Stimulated activated CD8-positive, alpha-beta memory T cell treated with anti-CD3 and anti-CD28 coated beads, Interleukin-12 subunit alpha, Interleukin-12 subunit beta, amount 100 ng/mL, for 24 hours (primary cell): ENCODE measurements around the gene DISP3.

ENCODE experiments used
- DNase-seq: peaks from one replicate; pipeline ENCODE4 v3.0.0-alpha.2; 2020; ENCODE audit errors: extremely low read depth

DISP3 gene, protein sequence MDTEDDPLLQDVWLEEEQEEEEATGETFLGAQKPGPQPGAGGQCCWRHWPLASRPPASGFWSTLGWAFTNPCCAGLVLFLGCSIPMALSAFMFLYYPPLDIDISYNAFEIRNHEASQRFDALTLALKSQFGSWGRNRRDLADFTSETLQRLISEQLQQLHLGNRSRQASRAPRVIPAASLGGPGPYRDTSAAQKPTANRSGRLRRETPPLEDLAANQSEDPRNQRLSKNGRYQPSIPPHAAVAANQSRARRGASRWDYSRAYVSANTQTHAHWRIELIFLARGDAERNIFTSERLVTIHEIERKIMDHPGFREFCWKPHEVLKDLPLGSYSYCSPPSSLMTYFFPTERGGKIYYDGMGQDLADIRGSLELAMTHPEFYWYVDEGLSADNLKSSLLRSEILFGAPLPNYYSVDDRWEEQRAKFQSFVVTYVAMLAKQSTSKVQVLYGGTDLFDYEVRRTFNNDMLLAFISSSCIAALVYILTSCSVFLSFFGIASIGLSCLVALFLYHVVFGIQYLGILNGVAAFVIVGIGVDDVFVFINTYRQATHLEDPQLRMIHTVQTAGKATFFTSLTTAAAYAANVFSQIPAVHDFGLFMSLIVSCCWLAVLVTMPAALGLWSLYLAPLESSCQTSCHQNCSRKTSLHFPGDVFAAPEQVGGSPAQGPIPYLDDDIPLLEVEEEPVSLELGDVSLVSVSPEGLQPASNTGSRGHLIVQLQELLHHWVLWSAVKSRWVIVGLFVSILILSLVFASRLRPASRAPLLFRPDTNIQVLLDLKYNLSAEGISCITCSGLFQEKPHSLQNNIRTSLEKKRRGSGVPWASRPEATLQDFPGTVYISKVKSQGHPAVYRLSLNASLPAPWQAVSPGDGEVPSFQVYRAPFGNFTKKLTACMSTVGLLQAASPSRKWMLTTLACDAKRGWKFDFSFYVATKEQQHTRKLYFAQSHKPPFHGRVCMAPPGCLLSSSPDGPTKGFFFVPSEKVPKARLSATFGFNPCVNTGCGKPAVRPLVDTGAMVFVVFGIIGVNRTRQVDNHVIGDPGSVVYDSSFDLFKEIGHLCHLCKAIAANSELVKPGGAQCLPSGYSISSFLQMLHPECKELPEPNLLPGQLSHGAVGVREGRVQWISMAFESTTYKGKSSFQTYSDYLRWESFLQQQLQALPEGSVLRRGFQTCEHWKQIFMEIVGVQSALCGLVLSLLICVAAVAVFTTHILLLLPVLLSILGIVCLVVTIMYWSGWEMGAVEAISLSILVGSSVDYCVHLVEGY (N-terminal part only)

DNA sequence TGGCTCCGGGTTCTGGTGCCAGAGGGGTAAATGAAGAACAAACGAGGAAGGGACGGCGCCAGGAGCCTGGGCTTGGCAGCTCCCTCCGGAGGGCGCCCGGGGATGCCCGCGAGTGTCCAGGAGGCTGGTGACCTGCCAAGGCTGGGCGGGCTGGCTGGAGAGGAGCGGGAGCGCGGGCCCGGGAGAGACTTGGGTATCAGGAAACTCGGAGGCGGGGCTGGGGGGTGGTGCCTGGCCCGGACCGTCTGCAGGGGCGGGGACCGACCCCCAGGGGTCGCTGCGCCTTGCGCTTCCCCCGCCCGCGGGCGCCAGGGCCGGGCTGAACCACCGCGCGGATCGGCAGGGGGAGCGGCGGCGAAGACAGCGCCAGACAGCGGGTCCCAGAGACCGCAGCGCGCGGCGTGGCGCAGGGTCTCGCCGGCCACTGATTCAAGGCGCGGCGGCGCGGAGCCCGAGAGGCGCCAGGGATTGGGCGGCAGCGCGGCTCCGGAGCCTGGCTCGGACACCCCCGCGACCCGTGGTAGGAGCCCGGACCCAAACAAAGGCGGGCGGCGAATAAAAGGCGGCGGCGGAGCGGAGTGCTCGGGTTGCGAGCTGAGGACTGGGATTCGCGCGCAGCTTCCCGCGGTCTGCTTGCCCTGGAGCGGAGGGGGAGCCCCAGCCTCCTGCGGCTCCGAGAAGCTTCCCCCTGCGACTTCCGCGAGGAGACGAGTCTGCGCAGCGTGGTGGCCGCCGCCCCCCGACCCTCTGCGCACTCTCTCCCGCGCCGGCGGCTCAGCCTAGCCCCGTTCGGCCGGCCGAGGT lies at the start of gene DISP3:
Gene DISP3 (plus strand): TSS at position 585 of the 804 bp plus-strand sequence. CDS start 21,838 bp downstream, outside the sequence.
- peak; percentile 51 for DNase-seq

DNA sequence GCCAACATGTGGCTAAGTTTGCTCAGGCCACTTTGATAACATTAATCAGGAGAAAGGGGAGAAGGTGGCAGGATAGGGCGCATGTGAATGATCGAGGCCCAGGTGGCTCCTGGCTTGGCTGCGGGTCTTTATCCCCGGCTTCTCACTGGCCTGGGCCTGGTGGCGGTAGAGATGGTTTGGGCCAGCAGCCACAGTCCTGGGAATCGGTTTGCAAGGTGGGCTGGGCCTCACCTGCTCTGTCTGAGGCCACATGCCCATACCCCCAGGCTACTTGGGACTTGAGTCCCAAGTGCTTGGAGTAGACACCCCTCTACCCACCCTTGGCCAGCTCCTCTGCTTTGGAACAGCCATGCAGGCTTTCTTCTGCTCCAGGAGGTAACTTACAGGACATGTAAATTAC lies 49.7 kb upstream of the DISP3 start:
- DNase-seq: no peak

DNA sequence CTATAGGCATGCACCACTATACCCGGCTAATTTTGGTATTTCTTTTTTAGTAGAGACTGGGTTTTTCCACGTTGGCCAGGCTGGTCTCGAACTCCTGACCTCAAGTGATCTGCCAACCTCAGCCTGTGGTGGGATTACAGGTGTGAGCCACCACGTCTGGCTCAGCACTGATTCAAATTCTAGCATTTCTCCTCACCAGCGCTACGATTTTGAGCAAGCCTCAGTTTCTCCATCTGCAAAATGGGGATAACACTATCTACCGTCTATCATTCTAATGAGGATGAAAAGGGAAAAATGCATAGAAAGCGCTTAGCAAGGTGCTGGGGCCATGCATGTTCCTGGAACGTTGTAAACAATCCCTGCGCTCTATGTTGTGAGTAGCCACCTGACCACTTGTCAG lies 49.0 kb upstream of the DISP3 start:
- no peak for DNase-seq

DNA sequence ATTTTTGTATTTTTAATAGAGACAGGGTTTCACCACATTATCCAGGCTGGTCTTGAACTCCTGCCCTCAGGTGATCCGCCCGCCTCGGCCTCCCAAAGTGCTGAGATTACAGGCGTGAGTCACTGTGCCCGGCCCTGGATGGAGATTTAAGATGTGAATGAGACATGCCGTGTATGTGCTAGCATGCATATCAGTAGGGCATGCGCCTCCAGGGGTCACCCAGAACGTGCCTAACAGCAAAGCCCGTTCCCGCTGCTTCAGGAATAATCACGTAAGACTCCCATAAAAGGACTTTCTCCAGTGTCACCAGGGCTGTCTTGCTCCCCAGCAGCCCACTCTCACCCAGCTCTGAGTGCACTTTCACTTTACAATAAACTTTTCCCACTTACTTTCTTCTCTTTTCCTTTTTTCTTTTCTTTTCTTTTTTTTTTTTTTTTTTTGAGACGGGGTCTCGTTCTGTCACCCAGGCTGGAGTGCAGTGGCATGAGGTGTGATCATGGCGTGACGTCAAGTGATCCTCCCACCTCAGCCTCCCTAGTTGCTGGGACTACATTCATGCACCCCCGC lies 46.9 kb upstream of the DISP3 start:
- no peak for DNase-seq

DNA sequence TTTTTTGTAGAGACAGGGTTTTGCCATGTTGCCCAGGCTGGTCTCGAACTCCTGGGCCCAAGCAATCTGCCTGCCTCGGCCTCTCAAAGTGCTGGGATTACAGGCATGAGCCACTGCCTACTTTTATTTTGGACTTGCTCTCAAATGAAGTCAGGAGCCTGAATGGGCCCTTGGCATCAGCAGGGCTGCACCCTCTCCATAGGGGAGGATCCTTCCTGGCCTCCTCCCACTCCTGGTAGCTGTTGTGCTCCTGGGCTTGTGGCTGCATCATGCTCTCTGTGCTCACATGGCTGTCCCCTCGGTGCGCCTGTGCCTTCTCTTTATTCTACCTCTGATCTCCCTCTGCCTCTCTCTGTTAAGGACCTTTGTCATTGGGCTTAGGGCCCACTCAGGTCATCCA lies 46.4 kb upstream of the DISP3 start:
- no peak for DNase-seq

DNA sequence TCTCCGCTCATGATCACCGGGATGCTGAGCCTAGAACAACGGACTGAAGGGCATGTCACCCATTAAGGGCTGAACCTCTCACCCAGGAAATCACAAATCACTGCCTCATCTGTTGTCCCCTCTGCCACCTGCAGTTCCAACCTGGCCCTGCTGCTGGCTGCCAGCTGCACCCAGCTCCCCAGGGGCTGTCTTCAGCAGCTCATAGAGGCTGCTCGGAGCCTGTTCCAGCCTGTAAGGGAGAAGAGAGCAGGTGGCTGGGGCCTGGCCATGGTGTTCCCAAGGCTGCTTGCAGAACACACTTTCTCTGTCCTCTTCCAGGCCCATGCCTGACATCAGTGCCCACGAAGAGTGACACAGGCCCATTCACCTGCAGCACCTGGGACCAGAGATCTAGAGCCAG lies 44.5 kb upstream of the DISP3 start:
- DNase-seq: no peak

DNA sequence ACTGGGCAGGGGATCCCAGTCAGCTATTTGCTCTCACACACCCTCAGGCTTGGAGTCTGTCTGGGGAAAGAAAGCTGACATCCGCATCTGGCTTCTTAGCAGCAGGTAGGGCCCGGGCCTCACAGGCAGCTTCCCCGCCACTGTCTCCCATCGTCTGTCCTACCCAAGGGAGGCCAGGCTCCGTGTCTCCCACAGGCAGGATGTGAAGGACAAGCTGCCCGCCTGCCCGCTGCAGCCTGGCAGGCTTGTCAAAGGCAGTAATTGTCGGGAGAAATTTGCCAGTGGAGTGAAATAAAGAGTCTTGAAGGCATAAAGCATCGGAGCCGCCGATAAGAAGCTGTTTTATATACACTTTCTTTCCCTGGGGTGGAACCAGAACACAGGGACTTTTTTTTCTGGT lies 44.0 kb upstream of the DISP3 start:
- DNase-seq: no peak

DNA sequence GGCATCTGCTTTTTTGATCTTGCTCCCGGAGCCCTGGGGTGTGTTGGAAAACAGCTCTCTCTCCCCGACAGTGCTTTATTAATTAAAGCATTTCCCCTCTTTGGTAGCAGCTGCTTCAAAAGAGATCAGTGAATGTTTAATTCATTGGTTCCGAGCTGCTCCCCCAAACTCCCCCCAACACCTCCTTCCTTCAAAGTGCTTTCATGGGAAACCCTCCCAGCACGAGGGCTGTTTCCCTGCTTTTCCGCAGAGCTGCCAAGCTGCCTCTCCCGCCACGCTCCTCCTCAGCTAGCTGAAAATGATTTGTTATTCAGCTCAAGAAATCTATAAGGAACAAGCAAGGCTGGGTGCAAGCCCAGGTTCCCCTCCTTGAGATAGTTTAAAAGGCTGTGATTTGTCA lies 40.0 kb upstream of the DISP3 start:
- no peak for DNase-seq

DNA sequence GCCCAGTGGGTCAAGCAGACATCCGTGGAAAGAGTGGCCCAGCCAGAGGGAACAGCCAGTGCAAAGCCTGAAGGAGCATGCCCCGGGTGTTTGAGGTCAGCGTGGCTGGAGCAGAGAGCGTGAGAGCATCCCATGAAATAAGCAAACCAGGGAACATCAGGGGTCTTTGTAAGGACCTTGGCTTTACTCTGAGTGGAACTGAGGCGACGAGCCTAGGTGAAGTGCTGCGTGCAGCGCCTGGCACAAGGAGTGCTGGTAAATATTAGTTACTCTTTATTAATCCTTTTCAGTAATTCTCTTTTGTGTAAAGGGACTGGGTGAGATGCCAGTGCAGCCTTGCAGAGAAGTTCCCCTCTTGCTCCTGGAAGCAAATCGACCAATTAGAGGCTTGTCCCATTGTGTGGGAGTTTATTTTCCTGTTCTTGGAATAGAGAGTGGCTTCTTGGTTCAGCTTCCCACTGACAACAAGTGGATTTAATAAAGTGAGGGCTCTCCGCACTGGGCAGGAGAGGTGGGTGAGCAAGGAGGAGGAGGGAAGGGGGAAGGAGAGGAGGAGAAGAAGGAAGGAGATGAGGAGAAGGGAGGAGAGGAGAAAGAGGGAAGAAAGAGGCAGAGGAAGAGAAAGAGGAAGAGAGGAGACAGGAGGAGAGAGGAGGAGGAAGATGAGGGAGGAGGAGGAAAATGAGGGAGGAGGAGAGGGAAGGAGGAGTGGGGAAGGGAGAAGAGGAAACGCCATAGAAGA lies 37.6 kb upstream of the DISP3 start:
- no peak for DNase-seq

DNA sequence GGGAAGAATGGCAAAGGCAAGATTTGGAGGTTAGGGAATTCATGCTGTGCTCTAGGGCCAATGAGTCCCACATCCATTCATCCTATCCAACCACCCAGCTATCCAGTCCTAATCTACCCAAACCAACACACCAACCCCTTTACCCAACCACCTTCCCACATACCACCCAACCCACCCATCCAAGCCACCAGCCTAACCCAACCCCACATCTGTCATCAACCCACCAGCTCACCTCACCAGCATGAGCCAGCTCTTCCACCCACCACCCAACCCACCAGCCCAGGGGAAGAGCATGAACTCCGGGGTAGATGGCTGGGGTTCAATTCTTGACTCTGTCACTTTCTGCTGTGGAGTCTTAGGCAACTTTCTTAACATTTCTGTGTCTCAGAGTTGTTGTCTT lies 35.9 kb upstream of the DISP3 start:
- no peak for DNase-seq

DNA sequence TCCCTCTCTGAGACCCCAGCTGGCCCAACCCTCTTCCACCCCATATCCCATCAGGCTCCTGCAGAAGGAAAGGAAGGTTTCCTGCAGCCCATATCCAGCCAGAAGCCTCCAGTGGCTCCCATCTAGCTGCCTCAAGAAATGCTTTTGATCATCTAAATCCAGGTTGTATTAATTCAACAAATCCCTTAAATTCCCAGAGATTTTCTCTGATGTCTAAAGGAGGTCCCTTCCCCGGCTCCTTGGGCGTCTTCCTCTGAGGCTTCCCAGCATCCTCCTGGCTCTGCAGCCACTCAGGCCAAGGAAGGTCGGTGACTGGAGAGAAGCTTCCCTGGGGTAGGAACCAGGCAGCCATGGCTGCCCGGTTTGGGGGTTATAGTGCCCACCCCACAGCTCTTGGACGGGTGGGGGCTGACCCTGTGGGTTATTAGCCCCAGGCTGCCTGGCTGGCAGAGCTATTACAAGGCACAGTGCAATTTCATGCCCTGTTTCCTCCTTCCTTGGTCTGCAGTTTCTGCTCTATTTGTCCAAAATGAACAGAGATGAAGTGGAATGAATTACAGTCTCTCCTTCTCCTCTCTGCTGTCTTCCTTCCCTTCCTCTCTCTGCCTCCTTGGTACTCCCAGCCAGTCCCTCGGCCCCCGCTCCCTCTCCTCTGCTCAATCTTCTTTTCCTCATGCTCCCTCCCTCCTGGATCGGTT lies 34.8 kb upstream of the DISP3 start:
- DNase-seq: no peak

DNA sequence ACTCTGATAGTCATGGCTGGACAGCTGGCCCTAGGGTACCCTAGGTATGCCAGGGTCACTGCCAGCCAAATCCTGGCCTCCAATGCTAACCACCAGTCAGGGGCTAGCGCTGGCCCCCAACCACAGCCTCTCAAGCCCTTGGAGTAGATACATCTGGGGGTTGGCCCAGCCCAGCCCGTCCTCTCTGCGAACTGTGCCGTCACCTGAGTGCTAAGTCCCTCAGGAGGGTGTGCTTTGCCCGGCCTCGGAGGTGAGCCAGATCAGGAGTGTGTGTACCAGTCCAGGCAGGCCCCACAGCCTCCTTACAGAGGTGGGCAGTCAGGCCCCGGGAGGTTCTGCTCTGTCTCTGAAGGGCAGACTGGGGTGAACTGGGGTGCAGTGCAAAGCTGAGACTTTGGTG lies 34.0 kb upstream of the DISP3 start:
- no peak for DNase-seq

DNA sequence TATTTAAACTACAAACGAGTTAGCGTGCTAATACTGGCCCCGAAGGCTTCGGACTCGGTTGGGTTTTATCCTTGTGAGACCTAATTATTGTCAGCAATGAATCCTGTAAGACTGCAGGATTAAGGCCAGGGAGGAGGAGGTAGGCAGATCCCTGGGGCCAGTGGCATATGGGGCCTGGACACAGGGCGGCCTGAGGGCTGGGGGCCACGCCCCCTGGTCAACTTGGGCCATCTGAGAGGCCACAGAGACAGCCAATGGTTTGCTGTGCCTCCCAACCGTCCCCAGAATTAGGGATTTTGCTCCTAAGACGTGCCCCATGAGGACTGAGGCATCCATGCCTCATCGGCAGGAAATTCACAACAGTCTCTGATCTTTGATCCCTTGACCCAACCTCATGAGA lies 31.1 kb upstream of the DISP3 start:
- DNase-seq: no peak

DNA sequence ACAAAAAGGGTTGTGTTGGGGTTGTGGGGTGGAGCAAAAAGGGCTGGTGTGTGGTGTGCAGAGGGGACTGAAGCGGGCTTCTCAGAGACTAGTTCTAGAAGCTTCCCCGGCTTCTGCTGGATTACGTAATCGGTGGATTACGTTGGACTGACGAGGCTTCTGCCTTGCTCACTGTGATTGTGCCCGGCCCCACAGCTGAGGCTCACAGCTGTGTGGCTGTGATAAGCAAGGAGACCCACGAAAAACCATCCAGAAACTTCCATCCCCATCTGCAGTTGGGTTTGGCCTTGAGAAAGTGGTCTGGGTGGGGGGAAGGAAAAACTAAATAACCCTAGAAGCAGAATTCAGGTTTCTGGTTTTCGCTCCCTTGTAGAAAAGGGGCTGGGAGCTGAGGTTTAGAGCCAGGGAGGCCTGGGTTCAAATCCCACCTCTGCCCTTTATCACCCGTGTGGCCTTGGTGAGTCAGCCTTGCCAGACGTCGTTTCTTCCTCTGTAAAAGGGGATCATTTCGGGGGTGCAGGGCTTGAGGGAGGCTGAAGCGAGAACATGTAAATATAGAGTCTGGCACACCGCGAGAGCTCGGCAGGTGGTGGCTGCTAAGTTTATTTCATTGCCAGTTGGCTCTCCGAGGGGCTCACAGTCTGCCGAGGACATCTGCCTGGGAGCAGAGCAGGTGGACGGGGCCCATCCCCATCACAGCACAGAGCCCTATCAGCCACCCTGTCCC lies 30.4 kb upstream of the DISP3 start:
- DNase-seq: no peak

DNA sequence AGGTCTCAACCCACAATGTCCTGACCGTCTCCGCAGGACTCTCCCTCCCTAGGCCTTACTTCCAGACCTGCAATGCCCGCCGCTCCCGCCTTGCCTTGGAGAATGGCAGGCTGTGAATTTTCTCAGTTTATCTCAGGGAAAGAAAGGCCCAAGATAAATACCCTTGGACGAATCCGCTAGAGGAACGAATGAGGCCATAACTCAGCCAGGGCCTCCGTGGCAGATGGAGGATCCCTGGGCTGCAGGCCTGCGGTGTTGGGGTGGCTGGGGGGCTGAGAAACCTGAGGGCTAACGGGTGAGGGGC lies 29.9 kb upstream of the DISP3 start:
- DNase-seq: no peak

DNA sequence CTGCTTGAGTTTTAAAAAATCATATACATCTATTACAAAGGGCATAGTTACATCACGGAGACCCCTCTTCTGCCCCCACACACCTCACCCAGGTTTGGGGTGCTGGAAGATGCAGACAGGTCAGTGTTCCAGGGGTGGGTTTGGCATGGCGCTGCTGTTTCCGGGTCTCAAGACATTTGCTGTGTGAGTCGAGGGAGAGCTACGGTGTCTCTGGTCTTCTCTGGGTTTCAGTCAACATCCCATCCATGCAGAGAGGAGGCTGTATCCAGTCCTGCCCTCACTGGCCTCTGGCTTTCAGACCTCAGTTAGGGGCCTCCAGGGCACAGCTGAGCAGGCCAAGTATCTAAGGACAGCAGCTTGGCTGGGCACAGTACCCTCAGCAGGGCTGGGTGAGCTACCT lies 28.6 kb upstream of the DISP3 start:
- no peak for DNase-seq

DNA sequence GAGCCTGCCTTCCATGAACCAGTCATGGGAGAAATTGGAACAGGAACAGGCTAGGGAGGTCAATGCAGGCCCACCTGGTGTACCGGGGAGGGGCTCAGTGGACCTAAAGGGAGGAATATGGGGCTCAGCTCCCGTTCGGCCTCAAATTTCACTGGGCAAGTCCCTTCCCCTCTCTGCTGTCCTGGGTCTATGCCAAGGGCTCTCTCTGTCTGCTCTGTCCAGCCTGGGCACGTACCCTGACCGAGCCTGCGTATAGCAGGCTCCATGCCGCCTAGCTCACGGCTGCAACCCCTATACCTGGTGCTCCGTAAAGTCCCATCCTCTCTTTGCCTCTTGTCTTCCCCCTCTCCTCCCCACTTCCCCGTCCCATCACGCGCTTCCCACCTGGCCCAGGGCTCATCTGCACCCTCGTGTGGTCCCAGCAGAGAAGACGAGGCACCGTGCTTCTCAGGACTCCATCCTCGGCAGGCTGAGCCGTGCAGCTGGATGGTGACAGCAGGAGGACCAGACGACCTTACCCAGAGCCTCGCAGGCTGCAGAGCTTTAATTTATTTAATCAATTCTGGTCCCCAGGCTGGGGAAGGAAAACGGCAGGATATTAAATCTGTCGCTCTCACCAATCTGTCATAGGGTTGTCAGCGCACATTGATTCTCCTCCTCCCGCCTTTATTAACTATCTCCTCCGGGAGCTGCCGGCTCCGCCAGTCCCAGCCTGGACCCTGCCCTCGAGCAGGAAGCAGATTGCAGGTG lies 25.0 kb upstream of the DISP3 start:
- no peak for DNase-seq

DNA sequence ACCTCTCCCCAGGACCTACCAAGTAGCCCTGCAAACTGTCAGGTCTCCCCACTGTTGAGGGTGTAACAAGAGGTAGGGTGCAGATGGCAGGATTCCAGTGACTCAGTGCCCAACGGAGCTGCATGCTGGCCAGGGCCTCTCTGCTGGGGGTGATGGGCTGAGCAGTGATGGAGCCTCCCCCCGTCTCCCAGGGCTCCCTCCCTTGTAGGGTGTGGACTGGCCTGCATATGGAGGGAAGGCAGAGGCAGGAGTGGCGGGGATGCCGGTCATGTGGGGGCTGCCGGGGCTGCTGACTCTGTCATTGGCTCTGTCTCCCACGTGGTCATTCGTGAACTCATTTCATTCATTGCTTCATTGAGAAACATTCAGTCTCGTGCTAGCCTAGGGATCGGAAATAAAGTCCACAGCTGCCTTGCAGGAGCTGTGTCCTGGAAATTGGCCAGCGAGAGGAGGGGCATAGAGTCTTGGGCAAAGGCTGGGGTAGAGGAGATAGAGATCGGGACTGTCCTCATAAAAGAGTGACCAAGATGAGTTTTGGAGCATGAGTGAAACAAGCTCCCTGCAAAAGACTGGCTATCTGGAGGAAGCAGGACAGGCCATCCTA lies 22.9 kb upstream of the DISP3 start:
- no peak for DNase-seq
